ENCODE measurements around the gene ZNF621. TPM values are rescaled to one million over a fixed set of nuclear protein-coding genes. Genes with fewer than 3 reads are reported as not detected.

The ZNF621 gene
- total RNA-seq: 10 to 100 TPM; 18.8 to 26.6 (median 24.1) TPM

DNA sequence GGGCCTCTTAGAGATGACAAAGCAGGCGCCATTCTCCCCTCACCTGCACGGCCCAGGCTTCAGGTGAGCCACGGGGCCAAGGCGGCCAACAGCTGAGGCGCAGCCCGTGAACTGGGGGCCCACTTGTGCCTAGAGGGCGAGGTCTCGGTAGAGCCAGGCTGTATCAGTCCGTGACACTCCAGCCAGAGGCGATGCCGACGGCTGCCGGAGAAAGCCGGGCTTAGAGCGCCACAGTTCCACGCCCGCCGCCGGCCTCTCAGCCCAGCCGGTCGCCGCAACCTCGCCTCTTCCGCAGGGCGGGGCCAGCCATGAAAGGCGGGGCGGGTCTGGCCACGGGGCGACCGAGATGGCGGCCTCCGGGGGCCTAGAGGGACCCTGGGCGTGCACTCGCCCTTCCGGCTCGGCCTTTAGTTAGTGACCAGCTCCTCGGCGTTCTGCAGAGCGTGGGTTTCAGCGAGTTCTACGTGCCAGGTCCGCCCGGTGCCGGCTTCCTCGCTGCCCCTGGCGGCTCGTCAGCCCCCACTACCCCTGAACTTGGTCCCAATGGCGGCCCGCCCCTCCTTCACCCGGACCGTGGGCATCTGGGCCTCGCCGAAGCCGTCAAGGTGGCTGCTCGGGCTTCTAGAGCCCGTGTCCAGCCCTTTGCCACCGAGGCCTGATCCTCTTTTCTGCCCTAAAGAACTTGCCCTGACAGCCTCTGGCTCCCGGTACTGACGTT is at the start of gene ZNF621:
Gene ZNF621 (plus strand): TSS at position 393 of the 718 bp plus-strand sequence. CDS start 881 bp downstream, outside the sequence.
- TF ChIP-seq, protein P1, sequence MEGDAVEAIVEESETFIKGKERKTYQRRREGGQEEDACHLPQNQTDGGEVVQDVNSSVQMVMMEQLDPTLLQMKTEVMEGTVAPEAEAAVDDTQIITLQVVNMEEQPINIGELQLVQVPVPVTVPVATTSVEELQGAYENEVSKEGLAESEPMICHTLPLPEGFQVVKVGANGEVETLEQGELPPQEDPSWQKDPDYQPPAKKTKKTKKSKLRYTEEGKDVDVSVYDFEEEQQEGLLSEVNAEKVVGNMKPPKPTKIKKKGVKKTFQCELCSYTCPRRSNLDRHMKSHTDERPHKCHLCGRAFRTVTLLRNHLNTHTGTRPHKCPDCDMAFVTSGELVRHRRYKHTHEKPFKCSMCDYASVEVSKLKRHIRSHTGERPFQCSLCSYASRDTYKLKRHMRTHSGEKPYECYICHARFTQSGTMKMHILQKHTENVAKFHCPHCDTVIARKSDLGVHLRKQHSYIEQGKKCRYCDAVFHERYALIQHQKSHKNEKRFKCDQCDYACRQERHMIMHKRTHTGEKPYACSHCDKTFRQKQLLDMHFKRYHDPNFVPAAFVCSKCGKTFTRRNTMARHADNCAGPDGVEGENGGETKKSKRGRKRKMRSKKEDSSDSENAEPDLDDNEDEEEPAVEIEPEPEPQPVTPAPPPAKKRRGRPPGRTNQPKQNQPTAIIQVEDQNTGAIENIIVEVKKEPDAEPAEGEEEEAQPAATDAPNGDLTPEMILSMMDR (IDR thresholded peaks at IDR 0.05; ENCODE audit: low read depth): no peak

GRCh38 chr3:40476478-40477470 is 48.0 kb upstream of the ZNF621 start, which contains the start of gene ZNF619:
TSS of gene ZNF619 (plus strand) at chr3:40477122. CDS start at chr3:40477980, 858 bp downstream.
- TF ChIP-seq, protein P1 (IDR thresholded peaks at IDR 0.05; ENCODE audit: low read depth): no peak

DNA sequence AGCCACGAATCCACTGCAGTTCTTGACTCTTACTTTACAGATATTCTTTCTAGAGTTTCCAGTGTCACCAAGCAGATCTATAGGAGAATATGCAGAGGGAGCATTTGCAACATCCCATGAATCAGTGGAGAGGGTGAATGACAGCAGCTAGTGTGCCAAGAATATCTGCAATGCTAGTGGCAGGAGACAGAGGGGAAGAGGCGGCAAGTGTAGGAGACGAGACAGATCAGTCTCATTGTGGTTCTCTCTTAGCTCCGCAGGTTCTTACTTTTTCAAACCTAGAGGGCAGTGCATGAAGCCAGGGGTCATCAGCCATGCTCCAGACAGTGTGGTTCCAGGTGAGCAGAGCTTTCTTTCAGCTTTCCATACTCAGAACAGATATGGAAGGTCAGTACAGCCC is 47.1 kb upstream of the ZNF621 start:
- TF ChIP-seq, protein P1 (IDR thresholded peaks at IDR 0.05; ENCODE audit: low read depth): no peak

DNA sequence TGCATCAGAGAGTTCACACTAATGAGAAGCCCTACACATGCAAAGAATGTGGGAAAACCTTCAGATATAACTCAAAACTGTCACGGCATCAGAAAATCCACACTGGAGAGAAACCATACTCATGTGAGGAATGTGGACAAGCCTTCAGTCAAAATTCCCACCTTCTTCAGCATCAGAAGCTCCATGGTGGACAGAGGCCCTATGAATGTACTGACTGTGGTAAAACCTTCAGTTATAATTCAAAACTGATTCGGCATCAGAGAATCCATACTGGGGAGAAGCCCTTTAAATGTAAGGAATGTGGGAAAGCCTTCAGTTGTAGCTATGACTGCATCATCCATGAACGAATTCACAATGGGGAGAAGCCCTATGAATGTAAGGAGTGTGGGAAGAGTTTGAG is 37.6 kb upstream of the ZNF621 start:
- TF ChIP-seq, protein P1 (IDR thresholded peaks at IDR 0.05; ENCODE audit: low read depth): no peak

- TF ChIP-seq, protein P1 (IDR thresholded peaks at IDR 0.05; ENCODE audit: low read depth): no peak
Measured at GRCh38 chr3:40490916-40491315, 33.8 kb upstream of the ZNF621 start.

DNA sequence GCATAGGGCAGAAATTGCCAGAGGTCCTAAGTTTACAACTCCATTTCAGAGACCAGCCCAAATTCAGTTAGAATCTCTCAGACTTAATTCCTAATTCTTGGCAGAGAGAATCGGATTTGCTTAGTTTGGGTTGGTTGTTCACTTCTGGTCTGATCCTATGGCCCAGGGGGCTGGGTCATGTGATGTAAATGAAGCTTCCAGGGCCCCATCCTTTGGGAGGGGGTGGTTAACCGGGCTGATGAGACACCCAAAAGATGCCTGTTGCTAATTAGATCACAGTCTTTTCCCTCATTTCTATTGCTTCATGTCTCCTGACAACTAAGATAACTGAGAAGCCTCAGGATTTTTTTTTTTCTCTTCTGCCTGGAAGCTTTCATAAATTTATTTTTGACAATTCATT is 30.1 kb upstream of the ZNF621 start:
- TF ChIP-seq, protein P1 (IDR thresholded peaks at IDR 0.05; ENCODE audit: low read depth): no peak

DNA sequence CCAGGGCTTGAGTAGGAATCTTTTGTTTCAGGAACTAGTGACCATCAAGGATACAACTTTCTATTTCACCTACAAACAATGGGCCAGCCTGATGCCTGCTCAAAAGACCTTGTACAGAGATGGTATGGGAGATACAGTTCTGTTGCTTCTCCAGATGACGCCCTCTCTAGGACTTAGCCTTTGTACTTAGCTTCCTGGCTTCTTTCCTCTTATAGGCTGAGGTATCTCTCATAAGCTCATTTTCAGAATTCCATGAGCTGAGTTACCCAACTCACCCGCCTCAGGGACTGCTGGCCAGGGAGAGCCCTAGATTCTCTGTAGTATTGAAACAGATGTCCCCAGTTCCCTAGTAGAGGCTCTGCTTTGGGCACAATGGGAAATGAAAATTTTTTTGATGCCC is 27.5 kb upstream of the ZNF621 start:
- TF ChIP-seq, protein P1 (IDR thresholded peaks at IDR 0.05; ENCODE audit: low read depth): no peak
